Astrocyte (in vitro differentiated cells and primary cell): Measurements from ENCODE around the gene ADAD1. TPM values are rescaled to one million over a fixed set of nuclear protein-coding genes. Genes with fewer than 3 reads are reported as not detected.
A peak's percentile ranks its signal among the peaks of the same experiment; 100 is the strongest.

Source experiments
- DNase-seq: peaks from one replicate; pipeline ENCODE4 v3.0.0-alpha.2; 2010; ENCODE audit warnings: low read depth
- FAIRE-seq: peaks from 2 replicates; lab custom pipeline; 2011; peaks lifted over from hg19 to GRCh38; lab: Jason Lieb, UNC
- H2AFZ ChIP-seq: 2 replicates; pipeline ENCODE4 v1.6.0; 2012; ENCODE audit warnings: low read depth, low read length, inconsistent platforms
- H3K27ac ChIP-seq: 2 replicates; pipeline ENCODE4 v1.5.1; 2011; ENCODE audit warnings: low read depth, low read length, inconsistent platforms
- H3K27me3 ChIP-seq: 2 replicates; pipeline ENCODE4 v1.6.0; 2011; ENCODE audit warnings: low read length, inconsistent platforms; ENCODE audit not compliant: insufficient read depth
- H3K36me3 ChIP-seq: 2 replicates; pipeline ENCODE4 v1.5.1; 2011; ENCODE audit warnings: low read length, inconsistent platforms; ENCODE audit not compliant: insufficient read depth
- H3K4me1 ChIP-seq: 2 replicates; pipeline ENCODE4 v1.5.1; 2011; ENCODE audit warnings: low read length, inconsistent platforms; ENCODE audit not compliant: insufficient read depth
- H3K4me2 ChIP-seq: 2 replicates; pipeline ENCODE4 v1.6.0; 2012; ENCODE audit warnings: low read length, inconsistent platforms
- H3K4me3 ChIP-seq: 2 replicates; pipeline ENCODE4 v1.5.1; 2011; ENCODE audit warnings: low read depth, mild to moderate bottlenecking, low read length, inconsistent platforms; ENCODE audit not compliant: insufficient read depth
- H3K79me2 ChIP-seq: 2 replicates; pipeline ENCODE4 v1.6.0; 2012; ENCODE audit warnings: mild to moderate bottlenecking, low read length, inconsistent platforms; ENCODE audit not compliant: insufficient read depth
- H3K9ac ChIP-seq: 2 replicates; pipeline ENCODE4 v1.6.0; 2012; ENCODE audit warnings: mild to moderate bottlenecking, low read length, inconsistent platforms
- H3K9me3 ChIP-seq: 2 replicates; pipeline ENCODE4 v1.5.1; 2012; ENCODE audit warnings: low read depth, mild to moderate bottlenecking, low read length, inconsistent platforms; ENCODE audit not compliant: insufficient read depth
- H4K20me1 ChIP-seq: 2 replicates; pipeline ENCODE4 v1.6.0; 2012; ENCODE audit warnings: low read length, inconsistent platforms; ENCODE audit not compliant: insufficient read depth
- H3K27ac Mint-ChIP-seq: one replicate; pipeline ENCODE4 v1.8.0; 2021; ENCODE audit warnings: mild to moderate bottlenecking, mixed read lengths; ENCODE audit not compliant: unreplicated experiment
- H3K27me3 Mint-ChIP-seq: one replicate; pipeline ENCODE4 v1.8.0; 2021; ENCODE audit warnings: low read depth, mixed read lengths; ENCODE audit not compliant: unreplicated experiment
- H3K36me3 Mint-ChIP-seq: one replicate; pipeline ENCODE4 v1.8.0; 2021; ENCODE audit warnings: low read depth, mixed read lengths; ENCODE audit not compliant: unreplicated experiment
- H3K4me1 Mint-ChIP-seq: one replicate; pipeline ENCODE4 v1.8.0; 2021; ENCODE audit warnings: low read depth, mixed read lengths; ENCODE audit not compliant: unreplicated experiment
- H3K4me3 Mint-ChIP-seq: one replicate; pipeline ENCODE4 v1.8.0; 2021; ENCODE audit warnings: mild to moderate bottlenecking, moderate library complexity, mixed read lengths; ENCODE audit not compliant: unreplicated experiment
- H3K9me3 Mint-ChIP-seq: one replicate; pipeline ENCODE4 v1.8.0; 2021; ENCODE audit warnings: mild to moderate bottlenecking, mixed read lengths; ENCODE audit not compliant: unreplicated experiment
- CTCF ChIP-seq: IDR thresholded peaks from 2 replicates; pipeline ENCODE4 v1.5.1; 2011; ENCODE audit warnings: low read depth, mild to moderate bottlenecking, inconsistent platforms, low read length, moderate library complexity; ENCODE audit not compliant: insufficient read depth
- EZH2 ChIP-seq: IDR thresholded peaks from 2 replicates; pipeline ENCODE4 v1.6.1; 2012; ENCODE audit warnings: mild to moderate bottlenecking, low read length, inconsistent platforms; ENCODE audit not compliant: insufficient read depth
- total RNA-seq: library from RNA; stranded (reverse); gene quantifications from 2 replicates; pipeline ENCODE4 v1.2.1, GENCODE V29; 2021

Gene ADAD1
- total RNA-seq, 1 donor from 2014 or later: not detected

DNA sequence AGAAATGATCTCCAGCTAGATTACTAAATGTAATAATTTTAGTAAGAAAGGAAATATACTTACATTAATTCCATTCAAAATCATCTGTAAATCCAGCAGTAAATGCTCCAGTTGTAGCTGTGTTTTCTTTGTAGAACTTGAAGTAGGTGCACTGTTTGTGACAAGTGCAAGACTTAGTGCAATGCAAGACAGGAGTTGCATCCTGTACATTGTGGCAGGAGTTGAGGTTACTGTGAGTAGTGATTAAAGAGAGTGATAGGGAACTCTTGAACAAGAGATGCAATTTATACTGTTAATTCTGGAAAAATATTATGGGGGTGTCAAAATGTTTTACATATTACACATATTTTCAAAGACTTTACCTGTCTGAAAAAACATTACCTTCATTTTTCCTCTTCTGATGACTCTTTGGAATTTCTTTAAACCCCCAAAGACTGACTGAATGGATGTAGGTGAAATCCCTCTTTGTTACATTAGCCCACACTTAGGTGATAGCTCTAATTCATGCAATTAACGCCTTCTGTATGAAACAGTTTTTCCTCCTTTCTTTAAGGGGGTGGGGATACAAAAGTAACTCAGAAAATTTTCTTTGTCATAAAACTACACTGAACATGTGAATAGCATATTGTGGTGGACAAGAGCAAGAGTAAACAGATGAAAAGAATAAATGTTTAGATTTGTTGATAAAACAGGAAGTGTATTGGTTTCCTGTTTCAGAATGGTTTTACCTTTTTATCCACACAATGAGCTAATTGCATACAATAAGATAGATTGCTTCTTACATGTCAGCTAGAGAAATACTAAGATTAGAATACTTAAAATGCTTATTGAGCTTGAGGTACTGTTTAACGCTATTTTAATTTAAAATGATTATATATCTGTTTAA lies 77.7 kb downstream of the ADAD1 start, which contains the start of gene IL2:
IL2 (minus strand) TSS at position 495 of the 886 bp plus-strand sequence; CDS start at position 210, 285 bp downstream.
- Histone ChIP-seq H3K4me3 (no peak within 1 kb of the TSS), H4K20me1 (no peaks in the 10 kb centered on the region), H3K9me3 (no peaks in the 10 kb centered on the region), H3K27me3 (no peaks in the 10 kb centered on the region), H3K4me1 (peaks cover 4% of the 10 kb centered on the region), H3K79me2 (no peaks in the 10 kb centered on the region), H3K4me2 (no peak within 1 kb of the TSS), H3K9ac (no peak within 1 kb of the TSS), H3K27ac (no peak within 1 kb of the TSS), H2AFZ (no peak within 1 kb of the TSS), H3K36me3 (no peaks in the 10 kb centered on the region)
- DNase-seq: no peak
- Mint-ChIP-seq H3K27me3 (no peaks in the 10 kb centered on the region), H3K36me3 (no peaks in the 10 kb centered on the region), H3K4me3 (no peak within 1 kb of the TSS), H3K9me3 (no peaks in the 10 kb centered on the region), H3K4me1 (peaks cover 8% of the 10 kb centered on the region), H3K27ac (no peak within 1 kb of the TSS)
- TF ChIP-seq EZH2: no peak
- TF ChIP-seq CTCF: no peak
- FAIRE-seq: no peak

DNA sequence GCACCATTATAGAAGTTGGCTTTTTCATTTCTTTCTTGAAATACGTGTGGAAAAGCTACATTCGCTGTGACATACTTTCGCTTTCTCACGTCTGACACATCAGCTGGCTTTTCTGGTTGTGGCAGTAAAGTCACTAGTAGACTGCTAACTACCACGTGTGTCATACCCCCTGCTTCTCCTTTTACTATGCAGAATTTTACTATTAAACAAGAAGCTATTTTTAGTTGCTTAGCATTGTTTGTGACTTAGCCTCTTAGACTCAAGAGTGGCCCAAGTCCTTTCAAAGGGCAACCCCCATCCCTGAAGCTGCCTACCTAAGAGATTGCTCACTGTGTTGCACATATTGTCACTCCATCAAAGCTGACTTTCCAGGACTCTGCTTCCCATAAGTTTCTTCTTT lies 79.8 kb downstream of the ADAD1 start:
- Histone ChIP-seq H3K9ac (peak overlapping the region; percentile 68), H3K9me3 (no peaks in the 10 kb centered on the region), H3K4me1 (peaks cover 4% of the 10 kb centered on the region), H3K79me2 (no peaks in the 10 kb centered on the region), H3K4me2 (peak overlapping the region; percentile 91), H2AFZ (peak overlapping the region; percentile 73), H4K20me1 (no peaks in the 10 kb centered on the region), H3K36me3 (no peaks in the 10 kb centered on the region), H3K4me3 (peak overlapping the region; percentile 64), H3K27ac (peak overlapping the region; percentile 6), H3K27me3 (no peaks in the 10 kb centered on the region)
- DNase-seq: peak; percentile 26
- Mint-ChIP-seq H3K4me3 (no peak overlapping the region), H3K9me3 (no peaks in the 10 kb centered on the region), H3K4me1 (peaks cover 8% of the 10 kb centered on the region), H3K36me3 (no peaks in the 10 kb centered on the region), H3K27me3 (no peaks in the 10 kb centered on the region), H3K27ac (no peak overlapping the region)
- TF ChIP-seq CTCF (no peak), EZH2 (no peak)
- FAIRE-seq: no peak

DNA sequence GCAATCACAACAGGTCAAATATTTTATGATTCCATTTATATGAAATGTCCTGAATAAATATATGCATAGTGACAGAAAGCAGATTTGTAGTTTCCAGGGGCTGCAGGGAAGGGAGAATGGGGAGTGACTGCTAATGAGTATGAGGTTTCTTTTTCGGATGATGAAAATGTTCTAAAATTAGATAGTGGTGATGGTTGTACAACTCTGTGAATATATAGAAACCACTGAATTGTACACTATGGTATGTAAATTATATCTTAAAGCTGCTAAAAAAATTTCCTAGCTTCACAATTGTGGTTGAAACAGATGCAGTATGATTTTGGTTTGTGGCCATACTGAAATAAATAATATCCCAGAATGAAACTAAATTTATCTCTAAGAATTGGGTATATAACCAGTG lies 90.6 kb downstream of the ADAD1 start:
- Mint-ChIP-seq H3K9me3 (peaks cover 11% of the 10 kb centered on the region), H3K27ac (no peak overlapping the region), H3K36me3 (no peaks in the 10 kb centered on the region), H3K27me3 (no peaks in the 10 kb centered on the region), H3K4me1 (no peaks in the 10 kb centered on the region), H3K4me3 (no peak overlapping the region)
- no peak for TF ChIP-seq CTCF
- no peak for TF ChIP-seq EZH2
- Histone ChIP-seq H3K4me2 (no peak overlapping the region), H2AFZ (no peak overlapping the region), H3K9ac (no peak overlapping the region), H4K20me1 (no peaks in the 10 kb centered on the region), H3K79me2 (no peaks in the 10 kb centered on the region), H3K4me3 (no peak overlapping the region), H3K9me3 (no peaks in the 10 kb centered on the region), H3K27ac (no peak overlapping the region), H3K27me3 (no peaks in the 10 kb centered on the region), H3K4me1 (no peaks in the 10 kb centered on the region), H3K36me3 (no peaks in the 10 kb centered on the region)
- FAIRE-seq (no peak), DNase-seq (no peak)
